ENCODE measurements around the gene GPX7.

Gene GPX7

GRCh38 chr1:52588535-52588934 lies 13.6 kb upstream of the GPX7 start:
- DNase-seq = no peak

- no peak for DNase-seq
These were observed 11.9 kb upstream of the GPX7 start for GRCh38 chr1:52590266-52590665.

- no peak for DNase-seq
These were observed 9.4 kb upstream of the GPX7 start for GRCh38 chr1:52592637-52593323.

- no peak for DNase-seq
These were observed 8.7 kb upstream of the GPX7 start for GRCh38 chr1:52593495-52593894.

- DNase-seq = no peak
These were observed 7.1 kb upstream of the GPX7 start for GRCh38 chr1:52595061-52595460.

GRCh38 chr1:52597912-52598311 lies 4.3 kb upstream of the GPX7 start:
- no peak for DNase-seq

- DNase-seq = no peak
These were observed 3.4 kb upstream of the GPX7 start for GRCh38 chr1:52598729-52599128.

GRCh38 chr1:52599236-52599635 lies 2.9 kb upstream of the GPX7 start:
- DNase-seq = no peak

- DNase-seq = no peak
These were observed 1.5 kb upstream of the GPX7 start for GRCh38 chr1:52600533-52601179.

GRCh38 chr1:52601519-52601918 lies 652 bp upstream of the GPX7 start:
- DNase-seq = no peak

- DNase-seq = no peak
These were observed 857 bp downstream of the GPX7 start for GRCh38 chr1:52602856-52603600.

- no peak for DNase-seq
These were observed 1.5 kb downstream of the GPX7 start for GRCh38 chr1:52603630-52604029.

GRCh38 chr1:52604063-52604770 lies 2.0 kb downstream of the GPX7 start:
- no peak for DNase-seq

- no peak for DNase-seq
These were observed 11.6 kb downstream of the GPX7 start for GRCh38 chr1:52613636-52614373.

- DNase-seq = no peak
These were observed 12.5 kb downstream of the GPX7 start for GRCh38 chr1:52614671-52615070.

GRCh38 chr1:52615489-52616042 lies 13.4 kb downstream of the GPX7 start:
- no peak for DNase-seq

- no peak for DNase-seq
These were observed 19.8 kb downstream of the GPX7 start for GRCh38 chr1:52621950-52622349.

GRCh38 chr1:52623812-52624211 lies 21.6 kb downstream of the GPX7 start:
- DNase-seq = no peak

GRCh38 chr1:52627028-52627427 lies 24.9 kb downstream of the GPX7 start:
- no peak for DNase-seq

- no peak for DNase-seq
These were observed 26.6 kb downstream of the GPX7 start for GRCh38 chr1:52628614-52629324.

GRCh38 chr1:52629325-52629643 lies 27.1 kb downstream of the GPX7 start:
- no peak for DNase-seq

GRCh38 chr1:52629667-52630066 lies 27.5 kb downstream of the GPX7 start:
- DNase-seq = no peak

Measured in activated CD4-positive, alpha-beta T cell treated with anti-CD3 and anti-CD28 coated beads for 4 hours (primary cell).